H9 (cell line): Measurements from ENCODE around the gene TBC1D17. TPM values are rescaled to one million over a fixed set of nuclear protein-coding genes. Genes with fewer than 3 reads are reported as not detected.

Source experiments
- DNase-seq: peaks from one replicate; pipeline ENCODE4 v3.0.0-alpha.2; 2017
- H2AFZ ChIP-seq: one replicate; pipeline ENCODE4 v1.6.1; 2013; ENCODE audit warnings: mild to moderate bottlenecking, low read length, control low read depth, moderate library complexity
- H2AK5ac ChIP-seq: 2 replicates; pipeline ENCODE4 v1.6.1; 2013; ENCODE audit warnings: low read length, control low read depth, mixed read lengths; ENCODE audit not compliant: insufficient read length
- H2BK120ac ChIP-seq: one replicate; pipeline ENCODE4 v1.6.1; 2013; ENCODE audit warnings: low read depth, mild to moderate bottlenecking, low read length, control low read depth, inconsistent platforms; ENCODE audit not compliant: poor library complexity, severe bottlenecking
- H2BK12ac ChIP-seq: 2 replicates; pipeline ENCODE4 v1.6.1; 2013; ENCODE audit warnings: low read length, control low read depth, mixed read lengths, low read depth; ENCODE audit not compliant: insufficient read length
- H2BK15ac ChIP-seq: 2 replicates; pipeline ENCODE4 v1.6.1; 2013; ENCODE audit warnings: low read depth, low read length, control low read depth
- H2BK20ac ChIP-seq: one replicate; pipeline ENCODE4 v1.6.1; 2013; ENCODE audit warnings: low read depth, mild to moderate bottlenecking, low read length, control low read depth, inconsistent platforms; ENCODE audit not compliant: poor library complexity, severe bottlenecking
- H2BK5ac ChIP-seq: 2 replicates; pipeline ENCODE4 v1.6.1; 2013; ENCODE audit warnings: low read length, control low read depth, mixed read lengths; ENCODE audit not compliant: insufficient read length
- H3K14ac ChIP-seq: 2 replicates; pipeline ENCODE4 v1.6.1; 2013; ENCODE audit warnings: low read length, control low read depth; ENCODE audit not compliant: insufficient read depth
- H3K18ac ChIP-seq: 2 replicates; pipeline ENCODE4 v1.6.1; 2013; ENCODE audit warnings: low read depth, mild to moderate bottlenecking, mixed read lengths, low read length, control low read depth; ENCODE audit not compliant: insufficient read length
- H3K23ac ChIP-seq: 2 replicates; pipeline ENCODE4 v1.6.1; 2013; ENCODE audit warnings: low read length, control low read depth, mixed read lengths, low read depth; ENCODE audit not compliant: insufficient read length
- H3K23me2 ChIP-seq: 2 replicates; pipeline ENCODE4 v1.6.1; 2013; ENCODE audit warnings: low read depth, mild to moderate bottlenecking, mixed read lengths, low read length, control low read depth; ENCODE audit not compliant: insufficient read length, poor library complexity, severe bottlenecking
- H3K27ac ChIP-seq: 2 replicates; pipeline ENCODE4 v1.5.1; 2013; ENCODE audit warnings: low read length, control low read depth, mixed read lengths, low read depth; ENCODE audit not compliant: insufficient read length
- H3K27me3 ChIP-seq: 2 replicates; pipeline ENCODE4 v1.6.1; 2013; ENCODE audit warnings: low read length, control low read depth, inconsistent platforms; ENCODE audit not compliant: insufficient read depth
- H3K4ac ChIP-seq: 2 replicates; pipeline ENCODE4 v1.6.1; 2013; ENCODE audit warnings: low read depth, mild to moderate bottlenecking, control low read depth, inconsistent platforms, low read length, moderate library complexity
- H3K4me1 ChIP-seq: 2 replicates; pipeline ENCODE4 v1.6.1; 2013; ENCODE audit warnings: low read length, control low read depth, inconsistent platforms; ENCODE audit not compliant: insufficient read depth
- H3K4me2 ChIP-seq: 2 replicates; pipeline ENCODE4 v1.6.1; 2013; ENCODE audit warnings: low read length, control low read depth, mixed read lengths; ENCODE audit not compliant: insufficient read length, insufficient read depth
- H3K56ac ChIP-seq: 2 replicates; pipeline ENCODE4 v1.6.1; 2013; ENCODE audit warnings: low read depth, mild to moderate bottlenecking, mixed read lengths, low read length, control low read depth; ENCODE audit not compliant: insufficient read length
- H3K79me1 ChIP-seq: 2 replicates; pipeline ENCODE4 v1.6.1; 2013; ENCODE audit warnings: low read depth, mild to moderate bottlenecking, moderate library complexity, low read length, control low read depth, inconsistent platforms; ENCODE audit not compliant: insufficient read depth, poor library complexity, severe bottlenecking
- H3K79me2 ChIP-seq: 2 replicates; pipeline ENCODE4 v1.6.1; 2013; ENCODE audit warnings: low read length, control low read depth, inconsistent platforms; ENCODE audit not compliant: insufficient read depth
- H3K9ac ChIP-seq: 2 replicates; pipeline ENCODE4 v1.6.1; 2013; ENCODE audit warnings: low read length, control low read depth, mixed read lengths; ENCODE audit not compliant: insufficient read length; ENCODE audit errors: extremely low read depth
- H3K9me3 ChIP-seq: one replicate; pipeline ENCODE4 v1.6.1; 2013; ENCODE audit warnings: low read depth, low read length, inconsistent platforms; ENCODE audit not compliant: control insufficient read depth
- H3T11ph ChIP-seq: one replicate; pipeline ENCODE4 v1.6.1; 2013; ENCODE audit warnings: mild to moderate bottlenecking, low read length, control low read depth, inconsistent platforms
- H4K20me1 ChIP-seq: one replicate; pipeline ENCODE4 v1.6.1; 2013; ENCODE audit not compliant: control insufficient read depth, insufficient read length, insufficient read depth
- H4K5ac ChIP-seq: 2 replicates; pipeline ENCODE4 v1.6.1; 2013; ENCODE audit warnings: low read depth, mild to moderate bottlenecking, mixed read lengths, low read length, control low read depth; ENCODE audit not compliant: insufficient read length
- H4K8ac ChIP-seq: replicated peaks from 2 replicates; pipeline ENCODE4 v1.6.1; 2013; ENCODE audit warnings: low read length, control low read depth, mixed read lengths, low read depth; ENCODE audit not compliant: insufficient read length
- H4K91ac ChIP-seq: 2 replicates; pipeline ENCODE4 v1.6.1; 2013; ENCODE audit warnings: low read depth, mild to moderate bottlenecking, moderate library complexity, mixed read lengths, low read length, control low read depth; ENCODE audit not compliant: insufficient read length
- H3K27ac Mint-ChIP-seq, 3 experiments: 2 replicates in 2 of 3; 3 replicates in 1 of 3; pipeline ENCODE4 v1.8.0; 2020 to 2021; ENCODE audit warnings: mixed read lengths in 3 of 3, mild to moderate bottlenecking in 1 of 3, moderate library complexity in 1 of 3
- H3K27me3 Mint-ChIP-seq: 2 replicates; pipeline ENCODE4 v1.8.0; 2021; ENCODE audit warnings: low read depth, mild to moderate bottlenecking, moderate library complexity, mixed read lengths
- H3K36me3 Mint-ChIP-seq, 3 experiments: 2 replicates in 2 of 3; 3 replicates in 1 of 3; pipeline ENCODE4 v1.8.0; 2020 to 2021; ENCODE audit warnings: low read depth in 3 of 3, mixed read lengths in 3 of 3; ENCODE audit not compliant: insufficient read depth in 1 of 3
- H3K4me1 Mint-ChIP-seq, 2 experiments: 2 replicates each; pipeline ENCODE4 v1.8.0; 2020; ENCODE audit warnings: mixed read lengths in 2 of 2
- H3K4me3 Mint-ChIP-seq, 2 experiments: 2 replicates in 1 of 2; 3 replicates in 1 of 2; pipeline ENCODE4 v1.8.0; 2020 to 2021; ENCODE audit warnings: mild to moderate bottlenecking in 2 of 2, mixed read lengths in 2 of 2, moderate library complexity in 1 of 2
- H3K9me3 Mint-ChIP-seq, 2 experiments: 2 replicates in 1 of 2; 3 replicates in 1 of 2; pipeline ENCODE4 v1.8.0; 2020; ENCODE audit warnings: mild to moderate bottlenecking in 2 of 2, mixed read lengths in 2 of 2, moderate library complexity in 1 of 2
- CTCF ChIP-seq: fragments of 200-600 bp; sonication (generic); conservative IDR thresholded peaks from 3 replicates; pipeline ENCODE4 v1.8.0; 2021; ENCODE audit warnings: antibody characterized with exemption, mild to moderate bottlenecking
- WGBS: extraction: QIAGEN DNeasy Blood & Tissue Kit; methylation state at CpG from one replicate; pipeline ENCODE4 v1.1.7; 2013; ENCODE audit warnings: missing lambda C conversion rate, low lambda C conversion rate, mixed read lengths; ENCODE audit not compliant: insufficient read length; ENCODE audit errors: extremely low coverage; 5-methylcytosine and 5-hydroxymethylcytosine counted together
- total RNA-seq: library from RNA; stranded (reverse); gene quantifications from 2 replicates; pipeline ENCODE4 v1.2.1, GENCODE V29; 2021

TBC1D17 gene
- total RNA-seq, 1 experiment from 2014 or later, result 33.6 TPM

GRCh38 chr19:49831592-49831991, 45.9 kb upstream of the TBC1D17 start:
- H2BK120ac ChIP-seq, result no peak overlapping the region
- no peak overlapping the region for H3K23ac ChIP-seq
- H4K20me1 ChIP-seq, result no peaks in the 10 kb centered on the region
- H3K18ac ChIP-seq, result no peak overlapping the region
- Mint-ChIP-seq H3K27me3 (no peaks in the 10 kb centered on the region), H3K9me3 (no peaks in the 10 kb centered on the region), H3K4me1 (no peaks in the 10 kb centered on the region), H3K4me3 (no peak overlapping the region), H3K27ac (0 out of 7 replicates have a peak overlapping the region, but pooled peaks of 1 of the 3 experiments have one; percentile 12), H3K36me3 (peaks cover 21 to 52% (median 45%) of the 10 kb centered on the region in 3 experiments; a peak in 6 of 7 replicates)
- no peaks in the 10 kb centered on the region for H3K9me3 ChIP-seq
- no CpG with 5 or more reads among the region's 8 CpGs for WGBS
- no peak overlapping the region for H4K5ac ChIP-seq
- H3K56ac ChIP-seq, result no peak overlapping the region
- H3K79me1 ChIP-seq, result no peaks in the 10 kb centered on the region
- no peaks in the 10 kb centered on the region for H3K27me3 ChIP-seq
- no peaks in the 10 kb centered on the region for H3K4me1 ChIP-seq
- no peak overlapping the region for H3K14ac ChIP-seq
- H3K23me2 ChIP-seq, result no peaks in the 10 kb centered on the region
- no peak overlapping the region for H4K8ac ChIP-seq
- no peak overlapping the region for H2BK20ac ChIP-seq
- H2AK5ac ChIP-seq, result no peak overlapping the region
- no peak overlapping the region for H2BK15ac ChIP-seq
- no peaks in the 10 kb centered on the region for H3K79me2 ChIP-seq
- H4K91ac ChIP-seq, result no peak overlapping the region
- H2AFZ ChIP-seq, result no peak overlapping the region
- no peak overlapping the region for H3K9ac ChIP-seq
- H3T11ph ChIP-seq, result no peak overlapping the region
- DNase-seq, result no peak
- no peak overlapping the region for H3K27ac ChIP-seq
- H3K4me2 ChIP-seq, result no peak overlapping the region
- TF ChIP-seq CTCF, result no peak
- no peak overlapping the region for H3K4ac ChIP-seq
- no peak overlapping the region for H2BK12ac ChIP-seq
- no peak overlapping the region for H2BK5ac ChIP-seq
